HepG2 (cell line): Measurements from ENCODE around the gene CD6. TPM values are rescaled to one million over a fixed set of nuclear protein-coding genes. Genes with fewer than 3 reads are reported as not detected.

ENCODE experiments used
- ATAC-seq: fragments of 200-7000 bp; cut with Tn5 transposase; 3 replicates; pipeline ENCODE4 v1.9.1; 2020; ENCODE audit warnings: mild to moderate bottlenecking, moderate library complexity
- BruUV-seq: library from RNA; stranded (reverse); fragments of 400-500 nt; replicated peaks from 2 replicates; lab custom pipeline; 2021; lab: Mats Ljungman, UMichigan
- CTCF ChIA-PET: fragments of 300-600 bp; formaldehyde crosslinking; extraction: SDS; loops from one replicate; lab custom pipeline; 2021; ENCODE audit warnings: low total read pairs, inconsistent platforms, low intra/inter-chr PET ratio; lab: Yijun Ruan, JAX
- POLR2A ChIA-PET: fragments of 350-600 bp; sonication (Branson Sonifier 250); formaldehyde crosslinking; loops from one replicate; lab custom pipeline; 2020; ENCODE audit warnings: antibody characterized with exemption, inconsistent platforms; lab: Yijun Ruan, JAX
- DNase-seq: peaks from one replicate; pipeline ENCODE4 v3.0.0-alpha.2; 2015; ENCODE audit warnings: low spot score
- FAIRE-seq: peaks from 3 replicates; lab custom pipeline; 2011; peaks lifted over from hg19 to GRCh38; lab: Jason Lieb, UNC
- H2AFZ ChIP-seq: one replicate; pipeline ENCODE4 v1.6.1; 2011; ENCODE audit warnings: low read length, inconsistent platforms
- H3K27ac ChIP-seq: fragments of 300-600 bp; 3 replicates; pipeline ENCODE4 v1.8.0; 2011; ENCODE audit warnings: mixed run types, mild to moderate bottlenecking, mixed read lengths, low read length, inconsistent platforms; ENCODE audit not compliant: insufficient read depth; ENCODE audit errors: extremely low read length
- H3K27me3 ChIP-seq, 2 experiments: fragments of 200-600 bp in 1 of 2; 2 replicates in 1 of 2; 3 replicates in 1 of 2; pipeline versions ENCODE4 v1.6.0 to v1.8.0; 2011; ENCODE audit warnings: low read length in 2 of 2, mild to moderate bottlenecking in 2 of 2, moderate library complexity in 2 of 2, inconsistent platforms in 1 of 2; ENCODE audit not compliant: insufficient read depth in 2 of 2, control insufficient read depth in 1 of 2
- H3K36me3 ChIP-seq, 2 experiments: fragments of 200-600 bp in 1 of 2; replicated peaks in 1 of 2; 2 replicates in 1 of 2; 3 replicates in 1 of 2; pipeline versions ENCODE4 v1.5.1 to v1.8.0; 2011; ENCODE audit warnings: low read length in 2 of 2, inconsistent platforms in 1 of 2; ENCODE audit not compliant: insufficient read depth in 2 of 2, control insufficient read depth in 1 of 2
- H3K4me1 ChIP-seq: 2 replicates; pipeline ENCODE4 v1.5.1; 2012; ENCODE audit warnings: low read length, inconsistent platforms; ENCODE audit not compliant: insufficient read depth
- H3K4me2 ChIP-seq: 2 replicates; pipeline ENCODE4 v1.6.0; 2011; ENCODE audit warnings: low read depth, low read length, inconsistent platforms
- H3K4me3 ChIP-seq, 3 experiments: fragments of 200-600 bp in 1 of 3; sonication (generic), shearing (Covaris generic) in 1 of 3; replicated peaks in 1 of 3; 2 replicates each; pipeline ENCODE4 v1.5.1; 2011 to 2016; ENCODE audit warnings: low read length in 3 of 3, inconsistent platforms in 2 of 3, low read depth in 2 of 3, mild to moderate bottlenecking in 2 of 3, control low read depth in 1 of 3, mixed read lengths in 1 of 3; ENCODE audit not compliant: insufficient read depth in 1 of 3
- H3K79me2 ChIP-seq: one replicate; pipeline ENCODE4 v1.6.1; 2011; ENCODE audit warnings: low read length, inconsistent platforms; ENCODE audit not compliant: insufficient read depth
- H3K9ac ChIP-seq: 2 replicates; pipeline ENCODE4 v1.6.0; 2011; ENCODE audit warnings: mild to moderate bottlenecking, low read depth, low read length, inconsistent platforms; ENCODE audit not compliant: insufficient read depth
- H3K9me3 ChIP-seq: 2 replicates; pipeline ENCODE4 v1.5.1; 2012; ENCODE audit warnings: mild to moderate bottlenecking, low read length
- H4K20me1 ChIP-seq: 2 replicates; pipeline ENCODE4 v1.6.0; 2011; ENCODE audit warnings: inconsistent platforms, mild to moderate bottlenecking, low read length, moderate library complexity; ENCODE audit not compliant: insufficient read depth
- EZH2 ChIP-seq: conservative IDR thresholded peaks from 2 replicates; pipeline ENCODE4 v1.6.1; 2012; ENCODE audit warnings: mild to moderate bottlenecking, low read depth, low read length, moderate library complexity
- GMEB2 ChIP-seq: IDR thresholded peaks from 2 replicates; pipeline ENCODE4 v1.6.1; 2016; ENCODE audit warnings: missing biosample characterization, missing genetic modification reagents, low read depth
- KLF6 ChIP-seq: IDR thresholded peaks from 2 replicates; pipeline ENCODE4 v1.8.0; 2016; ENCODE audit warnings: missing biosample characterization, missing genetic modification reagents
- MAFK ChIP-seq, 2 experiments: IDR thresholded peaks in 1 of 2; conservative IDR thresholded peaks in 1 of 2; 2 replicates each; pipeline ENCODE4 v1.6.1; 2011; ENCODE audit warnings: improper control_type of control experiment in 2 of 2, low read length in 2 of 2
- SAP130 ChIP-seq: IDR thresholded peaks from 2 replicates; pipeline ENCODE4 v1.6.1; 2016; ENCODE audit warnings: low read depth
- TAF15 ChIP-seq: fragments of 200-400 bp; formaldehyde crosslinking; IDR thresholded peaks from one replicate; pipeline ENCODE4 v1.6.1; 2018; ENCODE audit warnings: mild to moderate bottlenecking, low read depth, low read length; ENCODE audit not compliant: poor library complexity, severe bottlenecking
- TP53 ChIP-seq: sonication (generic); formaldehyde crosslinking; conservative IDR thresholded peaks from 2 replicates; pipeline ENCODE4 v1.4.0; 2020; ENCODE audit warnings: missing genetic modification reagents
- ZNF326 ChIP-seq: sonication (generic); formaldehyde crosslinking; IDR thresholded peaks from 2 replicates; pipeline ENCODE4 v1.4.0; 2020; ENCODE audit warnings: missing genetic modification reagents, borderline replicate concordance
- ZNF710 ChIP-seq: sonication (generic); formaldehyde crosslinking; IDR thresholded peaks from 2 replicates; pipeline ENCODE4 v1.5.0; 2020; ENCODE audit warnings: mild to moderate bottlenecking, missing genetic modification reagents, borderline replicate concordance
- WGBS: methylation state at CpG from one replicate; pipeline ENCODE4 v1.1.6; 2017; ENCODE audit warnings: low lambda C conversion rate; 5-methylcytosine and 5-hydroxymethylcytosine counted together
- in situ Hi-C: cut with HindIII; loops from 2 replicates; pipeline ENCODE4 v1.10.0; 2017; ENCODE audit warnings: low pct_unique_long_range_greater_than_20kb; ENCODE audit not compliant: extremely low pct_ligation_motif_present
- intact Hi-C: fragments of 100-400 bp; cut with micrococcal nuclease; formaldehyde crosslinking; loops from one replicate; pipeline ENCODE4 v1.10.0; 2022; ENCODE audit not compliant: unreplicated experiment
- polyA plus RNA-seq, 8 experiments: library from polyadenylated mRNA; depleted of rRNA in 3 of 8; stranded (reverse) in 7 of 8; unstranded in 1 of 8; fragments of >200 nt; fragmentation: Illumina TruSeq in 4 of 8; extraction: Trizol in 4 of 8; gene quantifications; 2 replicates each; pipeline versions ENCODE4 v1.2.1 to v1.2.3, GENCODE V29; 2011 to 2016; ENCODE audit warnings: low read depth in 4 of 8, missing spikeins in 1 of 8, mixed read lengths in 1 of 8; ENCODE audit not compliant: insufficient read depth in 1 of 8
- total RNA-seq, 5 experiments: library from RNA; depleted of rRNA; stranded (reverse); fragments of >200 nt; fragmentation: Illumina TruSeq; extraction: Trizol; gene quantifications; 2 replicates each; pipeline ENCODE4 v1.2.3, GENCODE V29; 2016; ENCODE audit warnings: low read depth in 1 of 5

The CD6 gene
- total and polyA plus RNA-seq, 2 of the 13 experiments (the other 11 are each of a cell fraction or from before 2014, with no cell fraction given): not detected

GRCh38 chr11:60934124-60934789, 37.2 kb upstream of the CD6 start:
- ChIA-PET CTCF (no interaction called here), POLR2A (no interaction called here)
- peaks cover 2 to 3% of the 10 kb centered on the region in 2 experiments; a peak in 3 of 5 replicates for H3K36me3 ChIP-seq
- no peaks in the 10 kb centered on the region; a peak in 1 of 5 replicates for H3K27me3 ChIP-seq
- DNase-seq (no peak), ATAC-seq (no peak), FAIRE-seq (no peak)
- H2AFZ ChIP-seq: no peak overlapping the region
- H3K27ac ChIP-seq: no peak overlapping the region
- peaks cover 8% of the 10 kb centered on the region for H3K4me1 ChIP-seq
- in situ Hi-C loops: no loop called here
- WGBS: 96% methylated on average over 44 of the region's 57 CpGs
- no peak overlapping the region for H3K9ac ChIP-seq
- no peak for TF ChIP-seq TAF15
- TF ChIP-seq ZNF710 (CRISPR knock-in tag): no peak
- TF ChIP-seq TP53 (CRISPR knock-in tag): no peak
- no peak for TF ChIP-seq MAFK (conservative IDR thresholded peaks at IDR 0.05 in 1 of 2, IDR thresholded peaks at IDR 0.05 in 1 of 2; ENCODE audit: low read length in 2 of 2)
- TF ChIP-seq ZNF326 (CRISPR knock-in tag): no peak
- TF ChIP-seq KLF6 (CRISPR knock-in tag): no peak
- TF ChIP-seq SAP130 (CRISPR knock-in tag): no peak
- TF ChIP-seq GMEB2 (CRISPR knock-in tag): no peak
- TF ChIP-seq EZH2: no peak
- no peak overlapping the region for H3K4me2 ChIP-seq
- no peak overlapping the region for H3K4me3 ChIP-seq
- BruUV-seq: no TSS peak
- H3K9me3 ChIP-seq: no peaks in the 10 kb centered on the region
- H4K20me1 ChIP-seq: no peaks in the 10 kb centered on the region
- H3K79me2 ChIP-seq: no peaks in the 10 kb centered on the region
- intact Hi-C loops: no loop called here
